Measurements from ENCODE around the gene RPS19BP1. TPM values are rescaled to one million over a fixed set of nuclear protein-coding genes. Genes with fewer than 3 reads are reported as not detected.

RPS19BP1 gene
- total and polyA plus RNA-seq, 11 donors = 33.2 to 220 (median 52.1) TPM

- ATAC-seq (no peak), DNase-seq (no peak)
- Histone ChIP-seq H3K4me1 (no peaks in the 10 kb centered on the region), H3K4me3 (no peak overlapping the region), H3K27me3 (peaks cover 0 to 26% (median 0%) of the 10 kb centered on the region in 9 donors), H3K9me3 (no peaks in the 10 kb centered on the region), H3K36me3 (no peaks in the 10 kb centered on the region), H3K27ac (no peak overlapping the region)
- TF ChIP-seq CTCF (IDR thresholded peaks at IDR 0.05) = no peak
- no peak for TF ChIP-seq POLR2A (IDR thresholded peaks at IDR 0.05)
- WGBS, 4 donors = 69 to 78% (median 76%) methylated on average over 3 of the region's 3 CpGs
- intact Hi-C loops (cut with DNase I) = no loop called here
Measured at GRCh38 chr22:39570226-39570625, 37.7 kb upstream of the RPS19BP1 start.

- no peak overlapping the region for H3K27ac ChIP-seq
- H3K36me3 ChIP-seq = no peaks in the 10 kb centered on the region
- intact Hi-C loops (cut with DNase I) = no loop called here
- H3K9me3 ChIP-seq = no peaks in the 10 kb centered on the region
- H3K27me3 ChIP-seq = peaks cover 0 to 27% (median 0%) of the 10 kb centered on the region in 9 donors
- WGBS, 4 donors = 90 to 99% (median 93%) methylated on average over 7 of the region's 7 CpGs
- H3K4me3 ChIP-seq = no peak overlapping the region
- no peak for DNase-seq
- ATAC-seq = no peak
- no peak for TF ChIP-seq CTCF (IDR thresholded peaks at IDR 0.05)
- no peaks in the 10 kb centered on the region for H3K4me1 ChIP-seq
Measured at GRCh38 chr22:39569066-39569465, 36.5 kb upstream of the RPS19BP1 start.

GRCh38 chr22:39568278-39568981, 35.9 kb upstream of the RPS19BP1 start:
- TF ChIP-seq POLR2A (IDR thresholded peaks at IDR 0.05) (no peak), CTCF (IDR thresholded peaks at IDR 0.05) (no peak)
- Histone ChIP-seq H3K27ac (no peak overlapping the region), H3K27me3 (peaks cover 0 to 30% (median 0%) of the 10 kb centered on the region in 9 donors), H3K36me3 (no peaks in the 10 kb centered on the region), H3K4me3 (no peak overlapping the region), H3K4me1 (no peaks in the 10 kb centered on the region), H3K9me3 (no peaks in the 10 kb centered on the region)
- no peak for ATAC-seq
- intact Hi-C loops (cut with DNase I) = no loop called here
- DNase-seq = no peak
- WGBS, 4 donors = 76 to 82% (median 80%) methylated on average over 17 to 19 of the region's 19 CpGs

- Histone ChIP-seq H3K27me3 (peaks cover 0 to 36% (median 0%) of the 10 kb centered on the region in 9 donors), H3K4me3 (no peak overlapping the region), H3K4me1 (no peaks in the 10 kb centered on the region), H3K27ac (no peak overlapping the region), H3K9me3 (no peaks in the 10 kb centered on the region), H3K36me3 (no peaks in the 10 kb centered on the region)
- intact Hi-C loops (cut with DNase I) = no loop called here
- DNase-seq = no peak
- WGBS, 4 donors = 54 to 63% (median 59%) methylated on average over 14 of the region's 14 CpGs
- no peak for ATAC-seq
- TF ChIP-seq POLR2A (IDR thresholded peaks at IDR 0.05) = no peak
- TF ChIP-seq CTCF (IDR thresholded peaks at IDR 0.05) = no peak
Measured at GRCh38 chr22:39567135-39567946, 34.8 kb upstream of the RPS19BP1 start.

Data from heart left ventricle (tissue), 16 donors.